ENCODE results near the gene KREMEN1. TPM values are rescaled to one million over a fixed set of nuclear protein-coding genes. Genes with fewer than 3 reads are reported as not detected.

The KREMEN1 gene
- total and polyA plus RNA-seq, 4 donors = 8.8 to 27.5 (median 20.1) TPM

GRCh38 chr22:29214232-29214631 lies 141.4 kb downstream of the KREMEN1 start:
- 95 to 97% methylated on average over 6 of the region's 6 CpGs for WGBS, 2 donors
- H3K9me3 ChIP-seq (ENCODE audit: control insufficient read depth in 4 of 4, insufficient read depth in 3 of 4, low read length in 3 of 4) = no peaks in the 10 kb centered on the region
- ATAC-seq (ENCODE audit: insufficient read depth, low FRiP score) = no peak

GRCh38 chr22:29215012-29215860 lies 142.4 kb downstream of the KREMEN1 start:
- TF ChIP-seq CTCF (IDR thresholded peaks at IDR 0.05; ENCODE audit: control extremely low read depth, extremely low read depth) = no peak
- WGBS, 2 donors = 94% methylated on average over 14 of the region's 14 CpGs
- Histone ChIP-seq H3K4me1 (ENCODE audit: control insufficient read depth in 5 of 5, insufficient read depth in 5 of 5, low read length in 5 of 5) (peaks cover 0 to 16% (median 5%) of the 10 kb centered on the region in 5 donors), H3K4me3 (no peak overlapping the region), H3K27ac (ENCODE audit: low read depth in 1 of 2, low read length in 1 of 2) (no peak overlapping the region), H3K9me3 (ENCODE audit: control insufficient read depth in 4 of 4, insufficient read depth in 3 of 4, low read length in 3 of 4) (no peaks in the 10 kb centered on the region), H3K36me3 (ENCODE audit: control insufficient read depth in 4 of 4, insufficient read depth in 4 of 4, low read length in 4 of 4) (peaks cover 0 to 11% (median 4%) of the 10 kb centered on the region in 4 donors), H3K27me3 (ENCODE audit: control insufficient read depth in 3 of 3, insufficient read depth in 3 of 3, low read length in 2 of 3) (no peaks in the 10 kb centered on the region), H3K9ac (ENCODE audit: insufficient read depth in 1 of 2, low read length in 2 of 2) (no peak overlapping the region)
- ATAC-seq (ENCODE audit: insufficient read depth, low FRiP score) = no peak
- no peak for DNase-seq

More at GRCh38 chr22:29214232-29214631, 141.4 kb downstream of the KREMEN1 start:
- H3K36me3 ChIP-seq (ENCODE audit: control insufficient read depth in 4 of 4, insufficient read depth in 4 of 4, low read length in 4 of 4) = peaks cover 0 to 11% (median 5%) of the 10 kb centered on the region in 4 donors
- DNase-seq = no peak
- H3K4me3 ChIP-seq = no peak overlapping the region
- no peak overlapping the region for H3K27ac ChIP-seq (ENCODE audit: low read depth in 1 of 2, low read length in 1 of 2)
- no peaks in the 10 kb centered on the region for H3K27me3 ChIP-seq (ENCODE audit: control insufficient read depth in 3 of 3, insufficient read depth in 3 of 3, low read length in 2 of 3)
- H3K9ac ChIP-seq (ENCODE audit: insufficient read depth in 1 of 2, low read length in 2 of 2) = no peak overlapping the region
- TF ChIP-seq CTCF (IDR thresholded peaks at IDR 0.05; ENCODE audit: control extremely low read depth, extremely low read depth) = no peak
- H3K4me1 ChIP-seq (ENCODE audit: control insufficient read depth in 5 of 5, insufficient read depth in 5 of 5, low read length in 5 of 5) = peaks cover 0 to 10% (median 3%) of the 10 kb centered on the region in 5 donors

DNA sequence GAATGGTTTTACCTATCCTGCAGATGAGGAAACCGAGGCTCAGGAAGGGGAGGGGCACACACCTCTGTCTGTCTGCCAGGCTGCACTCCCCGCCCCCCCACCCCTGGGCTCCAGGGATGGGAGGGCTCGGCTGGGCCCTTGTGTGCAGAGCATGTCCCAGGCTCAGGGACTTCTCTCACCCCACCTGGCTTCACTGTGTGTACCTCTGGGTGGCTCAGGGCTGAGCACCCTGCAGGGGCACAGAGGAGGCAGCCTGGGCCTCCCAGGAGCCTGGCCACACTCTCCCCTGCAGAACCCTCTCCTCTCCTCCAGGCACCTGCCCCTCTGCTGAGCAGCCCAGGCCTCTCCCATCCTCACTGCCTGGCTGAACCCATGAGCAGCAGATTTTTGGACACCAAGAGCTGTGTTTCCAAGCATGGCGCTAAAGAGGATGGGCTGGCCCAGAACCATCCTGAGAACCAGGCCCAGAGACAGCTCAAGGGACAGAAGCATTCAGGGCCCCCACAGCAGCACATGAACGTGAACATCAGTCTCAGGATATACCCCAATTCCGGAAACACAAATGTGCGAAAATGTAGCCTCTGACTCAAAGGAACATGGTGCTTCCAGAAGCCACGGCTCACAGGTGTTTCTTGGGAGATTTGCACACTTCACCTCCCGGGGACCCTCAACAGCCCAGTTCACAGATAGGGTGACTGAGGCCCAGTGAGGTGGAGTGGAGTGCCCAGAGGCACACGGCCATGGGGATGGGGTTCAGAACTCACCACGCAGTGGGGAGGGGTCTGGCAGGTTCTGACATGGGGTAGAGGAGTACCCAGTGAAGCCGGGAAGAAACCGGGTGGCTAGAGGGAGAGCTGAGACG lies 143.4 kb downstream of the KREMEN1 start:
- ATAC-seq (ENCODE audit: insufficient read depth, low FRiP score) (no peak), DNase-seq (no peak)
- Histone ChIP-seq H3K4me3 (no peak overlapping the region), H3K4me1 (ENCODE audit: control insufficient read depth in 5 of 5, insufficient read depth in 5 of 5, low read length in 5 of 5) (peaks cover 0 to 16% (median 7%) of the 10 kb centered on the region in 5 donors), H3K9ac (ENCODE audit: insufficient read depth in 1 of 2, low read length in 2 of 2) (no peak overlapping the region), H3K9me3 (ENCODE audit: control insufficient read depth in 4 of 4, insufficient read depth in 3 of 4, low read length in 3 of 4) (no peaks in the 10 kb centered on the region), H3K27ac (ENCODE audit: low read depth in 1 of 2, low read length in 1 of 2) (peak overlapping the region in 1 of 2 donors; percentile 8), H3K27me3 (ENCODE audit: control insufficient read depth in 3 of 3, insufficient read depth in 3 of 3, low read length in 2 of 3) (no peaks in the 10 kb centered on the region), H3K36me3 (ENCODE audit: control insufficient read depth in 4 of 4, insufficient read depth in 4 of 4, low read length in 4 of 4) (peaks cover 0 to 11% (median 4%) of the 10 kb centered on the region in 4 donors)
- WGBS, 2 donors = 79 to 88% methylated on average over 14 of the region's 14 CpGs
- TF ChIP-seq CTCF (IDR thresholded peaks at IDR 0.05; ENCODE audit: control extremely low read depth, extremely low read depth) = no peak

Measured in lung (tissue), 12 donors.